MCF 10A (cell line): ENCODE measurements around the gene OXLD1. TPM values are rescaled to one million over a fixed set of nuclear protein-coding genes. Genes with fewer than 3 reads are reported as not detected.

ENCODE experiments used
- BruUV-seq: library from RNA; stranded (reverse); fragments of 400-500 nt; replicated peaks from 2 replicates; lab custom pipeline; 2021; lab: Mats Ljungman, UMichigan
- CTCF ChIA-PET: fragments of 300-600 bp; sonication (Branson Sonifier 250); formaldehyde crosslinking; extraction: SDS; loops from one replicate; lab custom pipeline; 2021; ENCODE audit warnings: antibody characterized with exemption, inconsistent platforms; lab: Yijun Ruan, JAX
- POLR2A ChIA-PET: fragments of 300-600, 350-650 bp; sonication (Branson Sonifier 250); formaldehyde crosslinking; extraction: SDS; loops from one replicate; lab custom pipeline; 2020; ENCODE audit warnings: antibody characterized with exemption, inconsistent platforms; lab: Yijun Ruan, JAX
- DNase-seq: peaks from one replicate; pipeline ENCODE4 v3.0.0-alpha.2; 2018; ENCODE audit not compliant: unreplicated experiment
- H3K27ac Mint-ChIP-seq: one replicate; pipeline ENCODE4 v1.8.0; 2022; ENCODE audit warnings: mild to moderate bottlenecking, low read depth, mixed read lengths; ENCODE audit not compliant: unreplicated experiment
- H3K27me3 Mint-ChIP-seq: one replicate; pipeline ENCODE4 v1.8.0; 2022; ENCODE audit warnings: mixed read lengths; ENCODE audit not compliant: insufficient read depth, unreplicated experiment
- H3K36me3 Mint-ChIP-seq: one replicate; pipeline ENCODE4 v1.8.0; 2022; ENCODE audit warnings: mild to moderate bottlenecking, moderate library complexity, mixed read lengths; ENCODE audit not compliant: insufficient read depth, unreplicated experiment
- H3K4me1 Mint-ChIP-seq: one replicate; pipeline ENCODE4 v1.8.0; 2022; ENCODE audit warnings: mixed read lengths; ENCODE audit not compliant: insufficient read depth, unreplicated experiment
- H3K4me3 Mint-ChIP-seq: one replicate; pipeline ENCODE4 v1.8.0; 2022; ENCODE audit warnings: mild to moderate bottlenecking, moderate library complexity, mixed read lengths; ENCODE audit not compliant: unreplicated experiment
- H3K9me3 Mint-ChIP-seq: one replicate; pipeline ENCODE4 v1.8.0; 2022; ENCODE audit warnings: mixed read lengths; ENCODE audit not compliant: unreplicated experiment
- intact Hi-C: fragments of 100-400 bp; cut with micrococcal nuclease; formaldehyde crosslinking; loops from 2 replicates; pipeline ENCODE4 v1.14.1; 2022
- total RNA-seq: library from RNA; stranded (reverse); gene quantifications from 2 replicates; pipeline ENCODE4 v1.2.3, GENCODE V29; 2022
- TF ChIP-seq, protein P1 (sequence below): fragments of 200-600 bp; IDR thresholded peaks from one replicate; pipeline ENCODE4 v1.8.0; 2022; ENCODE audit warnings: antibody characterized with exemption, mild to moderate bottlenecking; ENCODE audit not compliant: unreplicated experiment

OXLD1 gene
- total RNA-seq, 1 experiment from 2014 or later, result 54.8 TPM

DNA sequence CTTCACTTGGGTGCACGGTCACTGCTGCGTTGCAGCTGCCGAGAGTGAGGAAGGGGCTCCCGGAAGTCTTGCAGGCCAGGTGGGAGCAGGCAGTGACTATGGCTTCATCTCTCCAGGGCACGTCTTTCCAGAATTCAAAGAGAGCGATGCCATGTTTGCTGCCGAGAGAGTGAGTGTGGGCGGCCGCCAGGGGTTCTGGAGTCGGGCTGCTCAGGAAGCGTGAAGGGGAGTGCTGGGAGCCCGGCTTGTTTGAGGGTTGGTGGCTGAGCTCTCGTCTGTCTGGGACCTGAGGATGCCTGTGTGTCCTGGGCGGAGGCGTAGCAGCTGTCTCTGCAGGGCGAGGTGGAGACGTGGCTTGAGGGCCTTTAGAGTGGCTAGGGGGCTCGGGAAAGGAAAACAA is 23.7 kb upstream of the OXLD1 start:
- ChIA-PET CTCF (interaction anchor here (0.7 kb wide), 1 partner anchor 12 kb away, joined by 4 read pairs; no protein-coding TSS in a partner anchor), POLR2A (no interaction called here)
- H3K4me3 Mint-ChIP-seq, result no peak overlapping the region
- H3K27ac Mint-ChIP-seq, result no peak overlapping the region
- H3K4me1 Mint-ChIP-seq, result peaks cover 5% of the 10 kb centered on the region
- no peaks in the 10 kb centered on the region for H3K27me3 Mint-ChIP-seq
- H3K36me3 Mint-ChIP-seq, result peaks cover 51% of the 10 kb centered on the region
- intact Hi-C loops, result no loop called here
- no peak for DNase-seq
- BruUV-seq, result no TSS peak
- TF ChIP-seq, protein P1, sequence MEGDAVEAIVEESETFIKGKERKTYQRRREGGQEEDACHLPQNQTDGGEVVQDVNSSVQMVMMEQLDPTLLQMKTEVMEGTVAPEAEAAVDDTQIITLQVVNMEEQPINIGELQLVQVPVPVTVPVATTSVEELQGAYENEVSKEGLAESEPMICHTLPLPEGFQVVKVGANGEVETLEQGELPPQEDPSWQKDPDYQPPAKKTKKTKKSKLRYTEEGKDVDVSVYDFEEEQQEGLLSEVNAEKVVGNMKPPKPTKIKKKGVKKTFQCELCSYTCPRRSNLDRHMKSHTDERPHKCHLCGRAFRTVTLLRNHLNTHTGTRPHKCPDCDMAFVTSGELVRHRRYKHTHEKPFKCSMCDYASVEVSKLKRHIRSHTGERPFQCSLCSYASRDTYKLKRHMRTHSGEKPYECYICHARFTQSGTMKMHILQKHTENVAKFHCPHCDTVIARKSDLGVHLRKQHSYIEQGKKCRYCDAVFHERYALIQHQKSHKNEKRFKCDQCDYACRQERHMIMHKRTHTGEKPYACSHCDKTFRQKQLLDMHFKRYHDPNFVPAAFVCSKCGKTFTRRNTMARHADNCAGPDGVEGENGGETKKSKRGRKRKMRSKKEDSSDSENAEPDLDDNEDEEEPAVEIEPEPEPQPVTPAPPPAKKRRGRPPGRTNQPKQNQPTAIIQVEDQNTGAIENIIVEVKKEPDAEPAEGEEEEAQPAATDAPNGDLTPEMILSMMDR, result no peak
- no peaks in the 10 kb centered on the region for H3K9me3 Mint-ChIP-seq

DNA sequence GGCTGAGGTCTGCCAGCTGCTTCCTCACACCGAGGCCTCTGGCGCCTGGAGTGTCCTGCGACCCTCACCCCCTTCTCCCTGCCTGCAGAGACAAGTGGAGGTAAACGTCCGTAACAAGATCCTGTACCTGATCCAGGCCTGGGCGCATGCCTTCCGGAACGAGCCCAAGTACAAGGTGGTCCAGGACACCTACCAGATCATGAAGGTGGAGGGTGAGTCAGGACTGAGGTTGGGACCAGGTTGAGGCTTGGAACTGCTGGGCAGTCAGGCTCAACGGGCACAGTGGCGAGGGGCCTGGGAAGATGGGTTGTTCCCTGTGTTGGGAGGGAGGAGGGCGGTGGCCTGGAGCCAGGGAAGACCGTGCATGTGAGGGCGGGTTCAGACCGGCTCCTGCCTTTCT is 22.2 kb upstream of the OXLD1 start:
- TF ChIP-seq, protein P1, result no peak
- H3K4me1 Mint-ChIP-seq, result peaks cover 5% of the 10 kb centered on the region
- peaks cover 60% of the 10 kb centered on the region for H3K36me3 Mint-ChIP-seq
- no peak overlapping the region for H3K4me3 Mint-ChIP-seq
- DNase-seq, result no peak
- no peak overlapping the region for H3K27ac Mint-ChIP-seq
- no peaks in the 10 kb centered on the region for H3K9me3 Mint-ChIP-seq
- ChIA-PET CTCF (no interaction called here), POLR2A (interaction anchor here (2.3 kb wide), 1 partner anchor 14 kb away, joined by 7 read pairs; the partner anchor contains the start of gene MRPL12)
- no peaks in the 10 kb centered on the region for H3K27me3 Mint-ChIP-seq
- BruUV-seq, result no TSS peak
- intact Hi-C loops, result no loop called here

DNA sequence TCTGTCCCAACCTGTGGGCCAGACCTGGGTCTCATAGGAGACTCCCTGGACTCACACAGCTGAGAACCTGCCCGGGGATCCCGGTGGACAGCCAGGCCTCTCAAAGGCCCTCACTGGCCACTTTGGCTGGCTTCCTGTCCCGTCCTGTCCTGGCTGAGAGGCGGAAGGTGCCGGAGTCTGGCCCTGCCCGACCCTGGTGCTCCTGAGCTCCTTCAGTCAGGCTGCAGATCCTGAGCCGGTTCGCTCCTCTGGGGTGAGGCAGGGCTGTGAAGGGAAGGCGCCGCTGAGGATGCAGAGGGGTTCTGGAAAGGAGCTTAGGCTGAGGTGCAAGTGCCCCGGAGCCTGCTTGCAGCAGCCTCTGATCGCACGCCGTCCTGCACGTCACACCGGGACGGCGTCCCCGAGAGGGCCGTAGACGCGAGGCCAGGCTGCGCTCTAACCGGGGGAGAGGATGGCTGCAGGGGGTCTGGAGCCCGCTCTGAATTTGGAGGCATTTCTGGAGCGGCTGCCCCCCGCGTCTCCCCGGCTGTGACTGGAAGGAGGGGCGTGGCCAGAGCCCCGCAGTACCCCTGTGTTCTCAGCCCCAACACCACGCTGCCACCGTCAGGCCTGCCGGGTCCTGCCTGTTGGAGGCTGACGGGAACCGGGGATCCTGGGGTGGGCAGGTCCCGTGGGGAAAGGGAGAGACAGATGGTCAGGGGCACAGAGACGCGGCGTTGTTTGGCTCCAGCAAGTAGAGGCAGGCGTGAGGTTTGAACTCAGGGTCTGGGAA is 21.6 kb upstream of the OXLD1 start:
- Mint-ChIP-seq H3K36me3 (peaks cover 59% of the 10 kb centered on the region), H3K4me3 (no peak overlapping the region), H3K27me3 (no peaks in the 10 kb centered on the region), H3K9me3 (no peaks in the 10 kb centered on the region), H3K4me1 (peaks cover 5% of the 10 kb centered on the region), H3K27ac (no peak overlapping the region)
- TF ChIP-seq, protein P1, result no peak
- CTCF ChIA-PET, result interaction anchor here (0.6 kb wide), 1 partner anchor 285 kb away, joined by 5 read pairs; no protein-coding TSS in a partner anchor
- POLR2A ChIA-PET, result interaction anchor here (2.3 kb wide), 1 partner anchor 15 kb away, joined by 7 read pairs; the partner anchor contains the start of gene MRPL12
- BruUV-seq, result no TSS peak
- no peak for DNase-seq
- intact Hi-C loops, result no loop called here

DNA sequence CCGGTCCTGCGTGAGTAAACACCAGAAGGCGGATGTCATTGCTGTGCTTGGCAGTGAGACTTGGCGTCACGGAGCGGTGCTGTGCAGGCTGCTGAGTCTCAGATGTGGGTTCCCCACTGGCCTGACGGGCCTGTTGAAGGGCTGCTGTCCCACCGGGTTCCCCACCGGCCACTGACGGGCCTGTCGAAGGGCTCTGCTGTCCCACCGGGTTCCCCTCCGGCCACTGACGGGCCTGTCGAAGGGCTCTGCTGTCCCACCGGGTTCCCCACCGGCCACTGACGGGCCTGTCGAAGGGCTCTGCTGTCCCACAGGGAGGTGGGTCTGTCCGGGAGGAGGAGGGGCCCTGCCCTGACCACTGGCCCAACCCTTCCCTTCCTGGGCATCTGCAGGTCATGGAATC is 20.2 kb upstream of the OXLD1 start:
- H3K9me3 Mint-ChIP-seq, result no peaks in the 10 kb centered on the region
- intact Hi-C loops, result no loop called here
- H3K4me1 Mint-ChIP-seq, result peaks cover 5% of the 10 kb centered on the region
- no peaks in the 10 kb centered on the region for H3K27me3 Mint-ChIP-seq
- peaks cover 48% of the 10 kb centered on the region for H3K36me3 Mint-ChIP-seq
- H3K4me3 Mint-ChIP-seq, result no peak overlapping the region
- H3K27ac Mint-ChIP-seq, result peak overlapping the region; percentile 75
- POLR2A ChIA-PET, result interaction anchor here (2.3 to 3.8 kb wide), 2 partner anchors 10 to 16 kb away, joined by 7 to 19 read pairs; partner anchors contain the start of gene MRPL12
- DNase-seq, result no peak
- BruUV-seq, result no TSS peak
- CTCF ChIA-PET, result interaction anchor here (1.7 kb wide), 1 partner anchor 11 kb away, joined by 4 read pairs; no protein-coding TSS in a partner anchor
- TF ChIP-seq, protein P1, result no peak
